ENCODE measurements around the gene RAB1B. TPM values are rescaled to one million over a fixed set of nuclear protein-coding genes. Genes with fewer than 3 reads are reported as not detected.

Gene RAB1B
- total RNA-seq, 1 donor from 2014 or later, result 85.4 TPM

GRCh38 chr11:66264383-66264782 is 4.1 kb upstream of the RAB1B start:
- peaks cover 4% of the 10 kb centered on the region for H3K36me3 Mint-ChIP-seq (ENCODE audit: unreplicated experiment)
- no peak for DNase-seq
- no peak for TF ChIP-seq CTCF (IDR thresholded peaks at IDR 0.05; ENCODE audit: partially characterized antibody, unreplicated experiment)
- H3K27ac Mint-ChIP-seq (ENCODE audit: unreplicated experiment), result no peak overlapping the region
- H3K4me1 Mint-ChIP-seq (ENCODE audit: low read depth, unreplicated experiment), result peaks cover 9% of the 10 kb centered on the region
- H3K9me3 Mint-ChIP-seq (ENCODE audit: unreplicated experiment), result peaks cover 15% of the 10 kb centered on the region
- H3K4me3 Mint-ChIP-seq (ENCODE audit: unreplicated experiment), result no peak overlapping the region
- peaks cover 17% of the 10 kb centered on the region for H3K27me3 Mint-ChIP-seq (ENCODE audit: unreplicated experiment)

DNA sequence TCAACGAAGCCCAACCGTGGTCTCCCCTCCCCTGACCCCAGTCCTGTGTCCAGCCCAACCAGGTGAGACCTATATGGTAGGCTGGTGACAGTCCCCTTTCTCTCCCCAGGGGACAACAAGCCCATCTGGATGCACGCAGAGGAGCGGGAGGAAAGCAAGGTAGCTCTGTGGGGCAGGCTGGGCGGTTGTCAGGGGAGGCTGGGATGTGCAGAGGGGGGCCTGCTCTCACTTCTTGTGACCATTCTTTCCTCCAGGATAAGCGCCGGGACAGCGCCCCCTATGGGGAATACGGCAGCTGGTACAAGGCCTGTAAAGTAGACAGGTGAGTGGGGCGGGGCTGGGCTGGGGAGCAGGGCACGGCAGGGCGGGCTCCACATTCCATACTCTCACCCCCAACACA is 3.5 kb upstream of the RAB1B start:
- Mint-ChIP-seq H3K4me1 (ENCODE audit: low read depth, unreplicated experiment) (peaks cover 4% of the 10 kb centered on the region), H3K27ac (ENCODE audit: unreplicated experiment) (no peak overlapping the region), H3K9me3 (ENCODE audit: unreplicated experiment) (peaks cover 13% of the 10 kb centered on the region), H3K27me3 (ENCODE audit: unreplicated experiment) (peaks cover 14% of the 10 kb centered on the region), H3K4me3 (ENCODE audit: unreplicated experiment) (no peak overlapping the region), H3K36me3 (ENCODE audit: unreplicated experiment) (no peaks in the 10 kb centered on the region)
- peak; percentile 62 for TF ChIP-seq CTCF (IDR thresholded peaks at IDR 0.05; ENCODE audit: partially characterized antibody, unreplicated experiment)
- peak; percentile 54 for DNase-seq

- no peak for TF ChIP-seq CTCF (IDR thresholded peaks at IDR 0.05; ENCODE audit: partially characterized antibody, unreplicated experiment)
- Mint-ChIP-seq H3K9me3 (ENCODE audit: unreplicated experiment) (peaks cover 13% of the 10 kb centered on the region), H3K4me1 (ENCODE audit: low read depth, unreplicated experiment) (peaks cover 4% of the 10 kb centered on the region), H3K36me3 (ENCODE audit: unreplicated experiment) (no peaks in the 10 kb centered on the region), H3K27me3 (ENCODE audit: unreplicated experiment) (peaks cover 16% of the 10 kb centered on the region), H3K27ac (ENCODE audit: unreplicated experiment) (no peak overlapping the region), H3K4me3 (ENCODE audit: unreplicated experiment) (no peak overlapping the region)
- no peak for DNase-seq
Observed at GRCh38 chr11:66265531-66266377, 2.7 kb upstream of the RAB1B start.

DNA sequence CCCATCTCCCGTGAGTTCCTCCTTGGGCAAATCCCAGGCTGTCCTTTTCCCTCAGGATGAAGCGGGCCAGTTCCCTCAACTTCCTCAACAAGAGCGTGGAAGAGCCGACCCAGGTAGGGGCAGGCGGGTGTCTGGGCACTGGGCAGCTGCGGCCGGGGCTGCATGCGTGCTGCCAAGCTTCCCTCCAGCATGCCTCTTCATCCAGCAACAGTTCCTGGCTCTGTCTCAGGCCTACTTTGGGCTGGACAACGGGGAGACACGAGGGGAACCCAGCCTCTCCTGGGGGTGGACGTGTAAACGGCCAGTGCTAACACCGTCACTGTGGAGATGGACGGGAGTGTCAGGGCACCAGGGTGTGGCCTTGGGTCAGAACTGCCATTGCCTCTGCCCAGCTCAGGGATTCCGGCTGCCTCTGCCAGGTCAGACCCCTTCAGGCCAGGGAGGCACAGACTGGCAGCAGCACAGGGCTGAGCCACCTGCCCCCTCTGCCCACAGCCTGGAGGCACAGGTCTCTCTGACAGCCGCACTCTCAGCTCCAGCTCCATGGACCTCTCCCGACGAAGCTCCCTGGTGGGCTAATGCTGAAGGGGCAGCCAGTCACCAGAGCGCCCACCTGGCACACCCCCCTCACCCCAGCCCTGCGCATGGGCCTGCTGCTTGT is 1.9 kb upstream of the RAB1B start:
- no peak for DNase-seq
- Mint-ChIP-seq H3K36me3 (ENCODE audit: unreplicated experiment) (no peaks in the 10 kb centered on the region), H3K4me3 (ENCODE audit: unreplicated experiment) (peak overlapping the region; percentile 79), H3K27ac (ENCODE audit: unreplicated experiment) (peak overlapping the region; percentile 78), H3K4me1 (ENCODE audit: low read depth, unreplicated experiment) (peaks cover 4% of the 10 kb centered on the region), H3K27me3 (ENCODE audit: unreplicated experiment) (peaks cover 19% of the 10 kb centered on the region), H3K9me3 (ENCODE audit: unreplicated experiment) (peaks cover 13% of the 10 kb centered on the region)
- no peak for TF ChIP-seq CTCF (IDR thresholded peaks at IDR 0.05; ENCODE audit: partially characterized antibody, unreplicated experiment)

- TF ChIP-seq CTCF (IDR thresholded peaks at IDR 0.05; ENCODE audit: partially characterized antibody, unreplicated experiment), result no peak
- Mint-ChIP-seq H3K4me3 (ENCODE audit: unreplicated experiment) (peak overlapping the region; percentile 79), H3K36me3 (ENCODE audit: unreplicated experiment) (no peaks in the 10 kb centered on the region), H3K27me3 (ENCODE audit: unreplicated experiment) (peaks cover 20% of the 10 kb centered on the region), H3K9me3 (ENCODE audit: unreplicated experiment) (peaks cover 13% of the 10 kb centered on the region), H3K27ac (ENCODE audit: unreplicated experiment) (peak overlapping the region; percentile 78), H3K4me1 (ENCODE audit: low read depth, unreplicated experiment) (peaks cover 4% of the 10 kb centered on the region)
- no peak for DNase-seq
Observed at GRCh38 chr11:66267039-66267378, 1.4 kb upstream of the RAB1B start.
